ENCODE data around the gene SLC35F2.
"Not testable (repeated sequence)": the region's sequence is repeated elsewhere in the genome, so short reads cannot be mapped to it uniquely, and the experiment has no call there.

Gene SLC35F2

DNA sequence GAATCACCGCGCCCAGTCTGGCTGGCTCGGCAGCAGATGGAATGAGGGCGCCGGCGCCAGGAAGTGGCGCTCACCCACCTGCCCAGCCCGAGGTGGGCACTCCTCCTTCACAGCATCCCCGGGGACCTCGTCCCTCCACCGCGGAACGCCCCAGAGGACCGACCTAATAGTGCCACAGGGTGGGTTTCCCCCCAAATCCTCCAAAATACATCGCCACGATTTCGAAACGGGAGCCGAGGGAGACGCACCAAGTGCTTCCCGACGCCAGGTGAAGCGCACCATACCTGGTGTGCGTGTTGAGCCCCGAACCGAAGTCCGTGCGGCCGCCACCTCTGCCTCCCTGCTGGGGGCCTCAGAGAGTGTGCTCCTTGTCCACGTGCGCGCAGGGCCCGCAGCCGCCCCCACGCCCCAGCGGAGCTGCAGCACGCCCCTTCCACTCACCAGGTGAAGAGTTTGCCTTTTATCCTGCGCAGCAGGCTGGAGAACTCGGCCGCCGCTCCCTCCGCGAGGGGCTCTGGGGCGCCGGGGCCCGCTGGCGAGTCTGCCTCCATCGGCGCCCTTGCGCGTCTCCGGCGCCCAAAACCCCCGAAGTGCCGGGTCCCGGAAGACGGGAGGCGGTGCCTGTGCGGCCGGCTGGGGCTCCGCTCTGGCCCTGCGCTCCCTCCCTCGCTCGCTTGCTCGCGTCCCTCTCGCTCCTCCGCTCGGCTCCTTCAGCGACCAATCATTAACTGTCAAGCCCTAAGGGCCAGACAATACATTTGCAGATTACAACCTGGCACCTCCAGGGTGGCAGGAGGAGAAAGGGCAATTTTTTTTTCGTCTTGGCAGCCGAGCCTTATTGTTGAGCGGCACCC lies at the start of gene SLC35F2:
Gene SLC35F2, minus strand, starts transcription at position 571 of the 854 bp plus-strand sequence. Its CDS starts 20 bp downstream, at position 551.
- DNase-seq = peak; percentile 72 to 79

DNA sequence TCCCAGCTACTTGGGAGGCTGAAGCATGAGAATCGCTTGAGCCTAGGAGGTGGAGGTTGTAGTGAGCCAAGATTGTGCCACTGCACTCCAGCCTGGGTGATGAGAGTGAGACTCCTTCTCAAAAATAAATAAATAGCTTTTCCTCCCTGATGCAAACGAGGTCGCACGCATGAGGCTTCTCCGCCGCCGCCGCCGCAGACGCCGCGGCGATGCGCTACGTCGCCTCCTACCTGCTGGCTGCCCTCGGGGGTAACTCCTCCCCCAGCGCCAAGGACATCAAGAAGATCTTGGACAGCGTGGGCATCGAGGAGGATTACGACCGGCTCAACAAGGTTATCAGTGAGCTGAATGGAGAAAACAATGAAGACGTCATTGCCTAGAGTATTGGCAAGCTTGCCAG lies 49.6 kb upstream of the SLC35F2 start:
- DNase-seq = no peak

- DNase-seq = no peak
These were observed 39.7 kb upstream of the SLC35F2 start for GRCh38 chr11:107898270-107898669.

DNA sequence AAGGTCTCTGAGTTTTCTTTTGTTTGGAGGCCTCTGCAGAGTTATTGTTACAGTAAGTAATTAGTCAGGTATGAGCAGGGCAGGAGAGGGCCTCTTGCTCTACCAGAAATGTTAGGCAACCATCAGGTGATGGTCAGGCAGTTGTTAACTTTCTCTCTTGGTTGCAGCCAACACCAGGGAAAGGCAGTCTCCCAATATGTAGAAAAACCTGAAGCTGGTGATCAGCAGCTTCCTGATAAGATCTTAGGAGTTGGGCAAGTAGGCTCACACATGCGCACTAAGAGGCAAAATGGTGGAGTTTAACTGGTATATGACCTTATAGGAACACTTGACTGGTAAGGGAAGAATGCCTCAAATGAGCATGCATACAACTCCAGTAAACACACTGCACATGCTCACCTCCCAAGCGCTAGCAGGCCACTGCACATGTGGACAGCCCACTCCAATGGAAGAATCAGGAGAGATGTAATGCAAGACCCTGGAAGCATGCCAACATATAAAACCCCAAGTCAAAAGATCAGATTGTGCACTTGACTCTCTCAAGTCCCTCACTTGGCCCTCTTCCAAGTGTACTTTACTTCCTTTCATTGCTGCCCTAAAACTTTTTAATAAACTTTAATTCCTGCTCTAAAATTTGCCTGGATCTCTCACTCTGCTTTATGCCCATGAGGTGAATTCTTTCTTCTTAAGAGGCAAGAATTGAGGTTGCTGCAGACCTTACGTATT lies 23.7 kb upstream of the SLC35F2 start:
- no peak for DNase-seq

- not testable (repeated sequence) for DNase-seq
These were observed 22.9 kb upstream of the SLC35F2 start for GRCh38 chr11:107881471-107881870.

DNA sequence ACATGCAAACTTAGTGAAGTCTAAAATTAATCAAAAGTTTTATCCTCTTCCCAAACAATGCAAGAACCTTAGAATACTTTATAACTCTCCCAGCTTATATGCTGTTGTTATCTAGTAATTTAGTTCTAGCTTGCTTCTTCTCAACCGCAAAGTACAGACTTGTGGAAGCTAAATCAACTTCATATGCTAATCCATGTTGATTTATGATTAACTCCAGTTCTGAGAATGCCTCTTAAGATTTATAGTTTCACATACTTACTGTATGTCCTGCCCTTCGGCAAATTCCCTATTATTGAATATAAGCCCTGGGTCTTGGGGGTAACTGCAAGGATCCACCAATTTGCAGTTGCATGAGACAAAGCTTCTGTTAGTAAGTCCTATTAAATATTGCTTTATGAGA lies 17.6 kb upstream of the SLC35F2 start:
- DNase-seq = no peak

DNA sequence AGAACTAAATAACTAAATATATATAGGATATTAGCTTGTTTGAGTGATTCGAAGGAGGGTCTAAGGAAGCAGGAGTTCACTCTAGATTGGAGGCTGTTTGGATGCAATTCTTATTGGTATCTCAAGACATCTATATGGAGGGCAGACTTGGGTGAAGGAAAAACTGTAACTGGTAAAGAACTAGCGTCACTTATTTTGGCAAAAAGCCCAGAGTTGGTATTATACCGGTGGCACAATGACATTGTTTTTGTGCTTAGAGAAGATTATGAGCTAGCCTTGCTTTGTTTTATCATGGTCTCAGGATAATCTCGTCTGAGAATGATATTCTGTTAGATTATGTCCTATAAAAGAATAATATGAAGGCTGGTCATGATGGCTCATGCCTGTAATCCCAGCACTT lies 6.0 kb upstream of the SLC35F2 start:
- no peak for DNase-seq

- DNase-seq = no peak
These were observed 2.1 kb upstream of the SLC35F2 start for GRCh38 chr11:107860688-107861087.

GRCh38 chr11:107860240-107860620 lies 1.6 kb upstream of the SLC35F2 start:
- DNase-seq = not testable (repeated sequence)

- peak; percentile 52 to 75 for DNase-seq
These were observed 1.1 kb upstream of the SLC35F2 start for GRCh38 chr11:107859459-107860239.

DNA sequence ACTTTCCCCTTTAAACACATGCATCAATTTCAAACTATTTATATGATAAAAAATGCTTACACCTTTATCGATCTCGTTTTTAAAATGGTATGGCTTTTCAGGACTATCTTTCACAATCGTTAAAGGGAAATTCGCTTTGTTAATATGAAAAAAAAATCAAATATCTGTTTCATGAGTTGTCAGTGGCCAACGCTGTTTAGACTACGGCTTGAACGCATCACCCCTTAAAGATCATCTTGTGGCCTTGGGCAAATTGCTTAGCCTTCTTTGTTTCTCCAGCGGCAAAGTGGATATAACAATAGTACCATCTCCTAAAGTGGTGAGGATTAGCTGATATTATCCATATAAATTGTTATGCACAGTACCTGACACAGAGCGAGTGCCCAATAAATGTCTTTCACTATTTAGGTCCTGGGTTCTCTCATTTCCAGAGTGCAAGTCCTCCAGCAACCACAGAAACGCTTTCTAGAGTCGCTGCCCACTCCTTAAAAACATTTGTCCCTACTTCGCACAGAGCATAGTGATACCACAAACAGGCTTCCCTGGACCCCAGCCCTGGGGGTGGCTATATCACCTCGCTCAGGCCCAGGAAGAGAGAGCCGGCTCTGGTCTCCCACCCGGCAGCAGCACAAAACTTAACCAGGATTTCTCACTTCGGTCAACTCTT lies 904 bp downstream of the SLC35F2 start:
- DNase-seq = no peak

DNA sequence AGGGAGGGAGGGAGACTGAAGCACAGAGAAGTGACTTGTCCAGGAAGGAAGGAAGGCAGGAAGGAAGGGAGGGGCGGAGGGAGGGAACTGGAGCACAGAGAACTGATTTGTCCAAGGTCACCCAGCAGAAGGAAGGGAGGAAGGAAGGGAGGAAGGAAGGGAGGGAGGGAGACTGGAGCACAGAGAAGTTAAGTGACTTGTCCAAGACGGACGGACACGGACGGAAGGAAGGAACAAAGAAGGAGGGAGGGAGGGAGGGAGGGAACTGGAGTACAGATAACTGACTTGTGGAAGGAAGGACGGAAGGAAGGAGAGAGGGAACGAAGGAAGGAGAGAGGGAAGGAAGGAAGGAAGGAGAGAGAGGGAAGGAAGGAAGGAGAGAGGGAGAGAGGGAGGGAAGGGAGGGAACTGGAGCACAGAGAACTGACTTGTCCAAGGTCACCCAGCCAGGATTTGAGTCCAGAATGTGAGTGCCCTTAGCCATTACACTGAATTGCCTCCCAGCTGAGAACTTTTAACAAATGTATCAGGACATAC lies 1.5 kb downstream of the SLC35F2 start:
- no peak for DNase-seq

DNA sequence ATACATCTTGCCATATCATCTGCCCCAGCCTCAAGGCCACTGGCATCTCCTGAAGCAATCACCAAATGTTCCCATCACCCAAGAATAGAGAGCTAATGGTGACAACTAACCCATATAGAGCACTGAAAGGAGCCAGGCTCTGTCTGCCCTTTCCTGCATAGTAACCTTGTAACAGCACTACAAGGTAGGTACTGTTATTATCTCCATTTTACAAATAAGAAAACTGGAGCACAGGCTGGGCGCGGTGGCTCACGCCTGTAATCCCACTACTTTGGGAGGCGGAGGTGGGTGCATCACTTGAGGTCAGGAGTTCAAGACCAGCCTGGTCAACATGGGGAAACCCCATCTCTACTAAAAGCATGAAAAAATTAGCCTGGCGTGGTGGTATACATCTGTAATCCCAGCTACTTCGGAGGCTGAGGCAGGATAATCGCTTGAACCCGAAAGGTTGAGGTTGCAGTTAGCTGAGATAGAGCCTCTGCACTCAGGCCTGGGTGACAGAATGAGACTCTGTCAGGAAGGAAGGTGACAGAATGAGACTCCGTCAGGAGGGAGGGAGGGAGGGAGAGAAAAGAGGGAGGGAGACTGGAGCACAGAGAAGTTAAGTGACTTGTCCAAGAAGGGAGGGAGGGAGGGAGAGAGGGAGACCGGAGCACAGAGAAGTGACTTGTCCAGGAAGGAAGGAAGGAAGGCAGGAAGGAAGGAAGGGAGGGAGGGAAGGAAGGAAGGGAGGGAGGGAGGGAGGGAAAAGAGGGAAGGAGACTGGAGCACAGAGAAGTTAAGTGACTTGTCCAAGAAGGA lies 2.2 kb downstream of the SLC35F2 start:
- no peak for DNase-seq

DNA sequence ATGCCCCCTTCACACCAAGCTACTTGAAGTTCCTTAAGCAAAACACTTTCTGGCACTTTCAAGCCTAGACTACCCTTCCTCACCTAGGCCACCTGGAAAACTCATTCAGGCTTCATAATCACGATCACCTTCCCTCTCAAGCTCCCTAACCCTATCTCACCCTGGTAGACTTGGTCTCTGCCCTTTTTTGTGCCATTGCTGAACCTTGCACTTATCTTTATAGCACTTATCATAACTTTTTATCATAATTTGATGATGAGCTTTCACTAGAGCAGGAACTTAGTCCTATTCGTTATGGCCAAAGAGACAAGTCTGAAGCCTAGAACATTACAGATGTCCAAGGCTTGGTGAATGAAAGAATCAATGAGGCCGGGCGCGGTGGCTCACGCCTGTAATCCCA lies 5.5 kb downstream of the SLC35F2 start:
- no peak for DNase-seq

GRCh38 chr11:107851704-107852310 lies 6.8 kb downstream of the SLC35F2 start:
- DNase-seq = no peak

DNA sequence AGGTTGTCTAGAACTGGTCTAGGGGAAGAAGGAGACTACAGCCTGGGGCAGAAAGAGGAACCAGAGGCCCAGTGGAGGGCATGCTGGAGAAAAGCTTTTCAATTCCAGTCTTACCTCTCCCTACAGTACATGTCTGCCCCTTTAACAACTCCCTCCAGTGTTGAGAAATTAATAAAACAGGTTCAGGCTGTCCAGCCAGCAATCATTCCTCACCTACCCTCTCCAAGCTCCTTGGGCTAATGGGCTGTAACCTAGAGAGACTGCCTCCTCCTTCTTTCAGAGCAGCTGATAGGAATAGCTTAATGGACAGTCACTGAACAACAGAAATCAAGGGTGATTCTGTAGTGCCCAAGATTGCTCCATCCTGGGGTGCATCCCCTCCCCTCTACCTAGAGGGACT lies 8.8 kb downstream of the SLC35F2 start:
- no peak for DNase-seq

GRCh38 chr11:107848345-107848744 lies 10.2 kb downstream of the SLC35F2 start:
- no peak for DNase-seq

- no peak for DNase-seq
These were observed 11.4 kb downstream of the SLC35F2 start for GRCh38 chr11:107847184-107847583.

- no peak for DNase-seq
These were observed 14.5 kb downstream of the SLC35F2 start for GRCh38 chr11:107844041-107844440.

DNA sequence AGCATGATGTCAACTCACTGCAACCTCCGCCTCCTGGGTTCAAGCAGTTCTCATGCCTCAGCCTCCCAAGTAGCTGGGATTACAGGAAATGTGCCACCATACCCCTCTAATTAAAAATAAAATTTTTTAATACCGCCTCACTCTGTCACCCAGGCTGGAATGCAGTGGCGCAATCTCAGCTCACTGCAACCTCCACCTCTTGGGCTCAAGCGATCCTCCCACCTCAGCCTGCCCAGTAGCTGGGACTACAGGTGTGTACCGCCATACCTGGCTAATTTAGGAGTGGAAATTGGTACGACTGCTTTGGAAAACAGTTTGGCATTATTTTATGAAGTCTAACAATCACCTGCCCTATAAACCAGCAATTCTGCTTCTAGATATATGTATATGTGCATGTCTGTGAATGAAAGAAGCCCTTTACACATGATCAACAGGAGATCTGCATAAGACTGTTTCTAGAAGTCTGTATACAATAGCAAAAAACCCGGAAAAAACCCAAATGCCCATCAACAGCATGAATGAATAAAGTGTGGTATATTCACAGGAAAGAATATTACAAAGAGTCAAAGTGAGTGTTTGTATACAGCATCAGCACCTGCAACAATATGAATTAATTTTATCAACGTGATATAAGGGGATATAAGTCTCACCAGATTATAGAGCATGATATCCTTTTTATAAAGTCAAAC lies 16.0 kb downstream of the SLC35F2 start:
- no peak for DNase-seq

GRCh38 chr11:107840129-107840484 lies 18.5 kb downstream of the SLC35F2 start:
- no peak for DNase-seq

Data from SHP77 (cell line).